ENCODE data around the gene MGAT3.

GRCh38 chr22:39408807-39409206 is 48.0 kb upstream of the MGAT3 start:
- TF ChIP-seq CTCF (IDR thresholded peaks at IDR 0.05): no peak
- TF ChIP-seq POLR2AphosphoS5 (IDR thresholded peaks at IDR 0.05): no peak
